Smooth muscle cell (in vitro differentiated cells): Measurements from ENCODE around the gene INTS6. TPM values are rescaled to one million over a fixed set of nuclear protein-coding genes. Genes with fewer than 3 reads are reported as not detected.

ENCODE experiments used
- DNase-seq: peaks from one replicate; lab custom pipeline; 2025; ENCODE audit not compliant: unreplicated experiment; lab: John Stamatoyannopoulos, UW
- H2AFZ ChIP-seq: fragments of 200-600 bp; sonication (generic); 2 replicates; pipeline ENCODE4 v1.6.0; 2016; ENCODE audit warnings: antibody characterized with exemption, low read depth, mild to moderate bottlenecking
- H3F3A ChIP-seq: fragments of 200-600 bp; sonication (generic); 2 replicates; pipeline ENCODE4 v1.6.0; 2017; ENCODE audit warnings: antibody characterized with exemption, low read depth
- H3K27ac ChIP-seq: fragments of 200-600 bp; sonication (generic); 2 replicates; pipeline ENCODE4 v1.5.1; 2016; ENCODE audit warnings: low read depth, mild to moderate bottlenecking
- H3K27me3 ChIP-seq: fragments of 200-600 bp; sonication (generic); 2 replicates; pipeline ENCODE4 v1.6.1; 2016; ENCODE audit warnings: low read depth, mild to moderate bottlenecking
- H3K36me3 ChIP-seq: fragments of 200-600 bp; sonication (generic); 2 replicates; pipeline ENCODE4 v1.5.1; 2016; ENCODE audit warnings: low read depth
- H3K4me1 ChIP-seq: fragments of 200-600 bp; sonication (generic); 2 replicates; pipeline ENCODE4 v1.5.1; 2016; ENCODE audit warnings: low read depth
- H3K4me2 ChIP-seq: fragments of 200-600 bp; sonication (generic); 2 replicates; pipeline ENCODE4 v1.6.0; 2016; ENCODE audit warnings: mild to moderate bottlenecking
- H3K4me3 ChIP-seq: fragments of 200-600 bp; sonication (generic); 2 replicates; pipeline ENCODE4 v1.5.1; 2016; ENCODE audit warnings: mild to moderate bottlenecking
- H3K79me2 ChIP-seq: fragments of 200-600 bp; sonication (generic); 2 replicates; pipeline ENCODE4 v1.6.0; 2016; ENCODE audit warnings: low read depth, mild to moderate bottlenecking
- H3K9ac ChIP-seq: fragments of 200-600 bp; sonication (generic); 2 replicates; pipeline ENCODE4 v1.6.0; 2016; ENCODE audit warnings: low read depth
- H3K9me3 ChIP-seq: fragments of 200-600 bp; sonication (generic); replicated peaks from 2 replicates; pipeline ENCODE4 v1.5.1; 2016; ENCODE audit warnings: low read depth
- H4K20me1 ChIP-seq: fragments of 200-600 bp; sonication (generic); 2 replicates; pipeline ENCODE4 v1.6.0; 2016; ENCODE audit warnings: low read depth
- CTCF ChIP-seq: fragments of 200-600 bp; sonication (generic); IDR thresholded peaks from 2 replicates; pipeline ENCODE4 v1.5.1; 2017; ENCODE audit warnings: borderline replicate concordance, mild to moderate bottlenecking, antibody characterized with exemption; ENCODE audit not compliant: insufficient read depth, poor library complexity, severe bottlenecking
- WGBS: methylation state at CpG from one replicate; pipeline ENCODE4 v1.1.7; 2016; ENCODE audit warnings: low lambda C conversion rate; 5-methylcytosine and 5-hydroxymethylcytosine counted together
- polyA plus RNA-seq: library from polyadenylated mRNA; unstranded; fragments of >200 nt; fragmentation: Nextera tagmentation; extraction: Ambion mirVana; gene quantifications from 2 replicates; pipeline ENCODE4 v1.2.1, GENCODE V29; 2016
- total RNA-seq: library from RNA; depleted of rRNA; stranded (reverse); fragments of >200 nt; gene quantifications from 2 replicates; pipeline ENCODE4 v1.2.3, GENCODE V29; 2014

The INTS6 gene
- total and polyA plus RNA-seq, 2 experiments from 2014 or later = 22.5 to 51.6 TPM

DNA sequence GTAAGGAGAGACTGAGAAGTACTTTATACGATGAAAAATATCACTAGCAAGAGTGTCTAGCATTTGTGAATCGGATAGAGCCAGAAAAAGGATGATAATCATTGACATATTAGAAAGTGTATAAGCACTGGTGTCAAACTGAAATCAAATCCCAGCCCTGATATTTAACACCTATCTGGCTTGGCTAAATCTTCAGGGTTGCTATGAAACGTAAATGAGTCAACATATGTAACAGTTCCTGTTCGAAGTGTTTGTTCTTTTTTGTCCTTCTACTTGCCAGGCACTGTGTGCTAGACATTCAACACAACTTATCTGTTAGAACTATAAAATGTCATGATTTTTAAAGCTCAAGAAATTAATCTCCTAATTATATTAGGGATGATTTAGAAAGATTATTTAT, 72.6 kb downstream of the INTS6 start:
- TF ChIP-seq CTCF = no peak
- Histone ChIP-seq H3K27ac (no peak overlapping the region), H4K20me1 (peaks cover 40% of the 10 kb centered on the region), H3K4me2 (no peak overlapping the region), H3K4me3 (no peak overlapping the region), H3K36me3 (peaks cover 44% of the 10 kb centered on the region), H3K79me2 (peaks cover 12% of the 10 kb centered on the region), H2AFZ (no peak overlapping the region), H3K9me3 (no peaks in the 10 kb centered on the region), H3K9ac (no peak overlapping the region), H3F3A (no peaks in the 10 kb centered on the region), H3K27me3 (no peaks in the 10 kb centered on the region), H3K4me1 (no peaks in the 10 kb centered on the region)
- 85% methylated on average over 4 of the region's 4 CpGs for WGBS
- DNase-seq = no peak

DNA sequence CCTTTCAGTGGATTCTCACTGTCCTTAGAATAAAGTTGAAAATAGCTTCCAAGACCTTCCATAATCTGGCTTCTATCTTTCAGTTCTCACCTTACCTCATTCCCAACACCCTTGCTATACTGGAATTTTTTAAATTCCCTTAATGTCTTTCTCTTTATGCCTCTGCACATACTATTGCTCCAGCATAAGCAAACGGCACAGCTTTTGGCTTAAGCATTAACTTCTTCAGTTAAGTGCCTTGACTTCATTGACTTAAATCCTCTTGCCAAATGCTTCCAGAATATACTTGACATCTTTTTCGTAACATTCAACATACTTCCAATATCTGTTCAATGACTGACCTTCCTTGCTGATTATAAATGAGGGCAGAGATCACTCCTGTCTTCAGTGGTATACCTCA, 79.4 kb downstream of the INTS6 start:
- H3F3A ChIP-seq = no peaks in the 10 kb centered on the region
- no peaks in the 10 kb centered on the region for H3K9me3 ChIP-seq
- H3K9ac ChIP-seq = no peak overlapping the region
- WGBS = 92% methylated on average over 2 of the region's 2 CpGs
- no peaks in the 10 kb centered on the region for H3K4me1 ChIP-seq
- H3K4me2 ChIP-seq = no peak overlapping the region
- H3K27me3 ChIP-seq = no peaks in the 10 kb centered on the region
- TF ChIP-seq CTCF = no peak
- H3K27ac ChIP-seq = no peak overlapping the region
- no peak overlapping the region for H3K4me3 ChIP-seq
- no peak overlapping the region for H2AFZ ChIP-seq
- H3K79me2 ChIP-seq = peaks cover 5% of the 10 kb centered on the region
- peaks cover 34% of the 10 kb centered on the region for H4K20me1 ChIP-seq
- DNase-seq = no peak
- H3K36me3 ChIP-seq = peaks cover 53% of the 10 kb centered on the region

GRCh38 chr13:51371768-51372399, 81.0 kb downstream of the INTS6 start:
- H3K9ac ChIP-seq = no peak overlapping the region
- peaks cover 28% of the 10 kb centered on the region for H4K20me1 ChIP-seq
- no peak overlapping the region for H2AFZ ChIP-seq
- no peaks in the 10 kb centered on the region for H3K27me3 ChIP-seq
- H3K27ac ChIP-seq = no peak overlapping the region
- 94% methylated on average over 6 of the region's 6 CpGs for WGBS
- H3K4me1 ChIP-seq = no peaks in the 10 kb centered on the region
- H3K79me2 ChIP-seq = no peaks in the 10 kb centered on the region
- no peak overlapping the region for H3K4me3 ChIP-seq
- DNase-seq = no peak
- no peaks in the 10 kb centered on the region for H3K9me3 ChIP-seq
- H3F3A ChIP-seq = no peaks in the 10 kb centered on the region
- TF ChIP-seq CTCF = no peak
- H3K4me2 ChIP-seq = no peak overlapping the region
- H3K36me3 ChIP-seq = peaks cover 55% of the 10 kb centered on the region

- Histone ChIP-seq H3K79me2 (no peaks in the 10 kb centered on the region), H3K4me3 (no peak overlapping the region), H3K27me3 (no peaks in the 10 kb centered on the region), H2AFZ (no peak overlapping the region), H4K20me1 (peaks cover 28% of the 10 kb centered on the region), H3K4me2 (no peak overlapping the region), H3K9ac (no peak overlapping the region), H3K36me3 (peaks cover 50% of the 10 kb centered on the region), H3K4me1 (no peaks in the 10 kb centered on the region), H3K9me3 (no peaks in the 10 kb centered on the region), H3K27ac (no peak overlapping the region), H3F3A (no peaks in the 10 kb centered on the region)
- no peak for DNase-seq
- no peak for TF ChIP-seq CTCF
- 95% methylated on average over 2 of the region's 2 CpGs for WGBS
Observed at GRCh38 chr13:51370811-51371210, 82.0 kb downstream of the INTS6 start.
